NT2/D1 (cell line): ENCODE measurements around the gene LTBP1.

ENCODE experiments used
- DNase-seq: peaks from one replicate; pipeline ENCODE4 v3.0.0-alpha.2; 2011; ENCODE audit warnings: low read depth, low spot score
- H3K27me3 ChIP-seq: 2 replicates; pipeline ENCODE4 v1.6.0; 2011; ENCODE audit warnings: mild to moderate bottlenecking; ENCODE audit not compliant: insufficient read length, insufficient read depth
- H3K36me3 ChIP-seq: 2 replicates; pipeline ENCODE4 v1.6.1; 2011; ENCODE audit warnings: mild to moderate bottlenecking, low read length, mixed read lengths; ENCODE audit not compliant: insufficient read depth, insufficient read length
- H3K4me1 ChIP-seq: 2 replicates; pipeline ENCODE4 v1.5.1; 2011; ENCODE audit not compliant: insufficient read depth, insufficient read length
- H3K4me3 ChIP-seq: 2 replicates; pipeline ENCODE4 v1.5.1; 2011; ENCODE audit warnings: low read depth; ENCODE audit not compliant: insufficient read length
- H3K9ac ChIP-seq: 2 replicates; pipeline ENCODE4 v1.6.0; 2011; ENCODE audit warnings: low read depth; ENCODE audit not compliant: insufficient read length
- H3K9me3 ChIP-seq: 2 replicates; pipeline ENCODE4 v1.5.1; 2011; ENCODE audit warnings: mild to moderate bottlenecking, low read length; ENCODE audit not compliant: insufficient read depth
- SUZ12 ChIP-seq: IDR thresholded peaks from 2 replicates; pipeline ENCODE4 v1.6.1; 2011; ENCODE audit not compliant: insufficient read length, insufficient read depth; ENCODE audit errors: extremely low read depth
- YY1 ChIP-seq: IDR thresholded peaks from 2 replicates; pipeline ENCODE4 v1.6.1; 2011; ENCODE audit not compliant: insufficient read length, insufficient read depth
- ZNF274 ChIP-seq: IDR thresholded peaks from 2 replicates; pipeline ENCODE4 v1.6.1; 2011; ENCODE audit warnings: mild to moderate bottlenecking, low read depth, low read length

LTBP1 gene

DNA sequence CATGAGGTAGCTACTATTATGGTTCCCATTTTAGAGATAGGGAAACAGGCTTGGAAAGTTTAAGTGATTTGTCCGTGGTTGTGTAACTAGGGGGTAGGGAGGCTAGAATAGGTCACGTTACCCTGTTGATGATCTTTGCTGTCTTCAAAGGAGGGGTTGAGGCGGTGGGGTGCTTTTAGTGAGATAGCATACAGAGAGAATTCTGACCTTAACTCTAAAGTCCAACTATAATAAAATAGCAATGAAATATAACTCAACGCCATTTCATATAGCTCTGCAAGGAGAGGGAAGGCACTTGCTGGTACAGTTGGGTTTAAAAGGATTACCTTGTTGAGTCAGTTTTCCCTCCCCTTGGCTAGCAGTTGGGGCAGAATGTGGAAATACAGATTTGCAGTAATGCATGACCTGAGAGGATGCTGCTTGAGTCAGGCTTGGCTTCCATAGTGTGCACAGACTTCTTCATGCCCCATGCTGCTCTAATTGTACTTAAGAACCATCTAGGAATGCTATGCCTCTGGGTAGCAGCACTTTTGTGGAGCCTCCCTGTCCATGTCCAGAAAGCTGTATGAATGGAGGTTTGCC, 143.9 kb downstream of the LTBP1 start:
- DNase-seq = no peak
- Histone ChIP-seq H3K27me3 (no peaks in the 10 kb centered on the region), H3K4me1 (no peaks in the 10 kb centered on the region), H3K36me3 (no peaks in the 10 kb centered on the region), H3K9me3 (no peaks in the 10 kb centered on the region), H3K9ac (no peak overlapping the region), H3K4me3 (no peak overlapping the region)
- TF ChIP-seq SUZ12 (no peak), YY1 (no peak), ZNF274 (no peak)

DNA sequence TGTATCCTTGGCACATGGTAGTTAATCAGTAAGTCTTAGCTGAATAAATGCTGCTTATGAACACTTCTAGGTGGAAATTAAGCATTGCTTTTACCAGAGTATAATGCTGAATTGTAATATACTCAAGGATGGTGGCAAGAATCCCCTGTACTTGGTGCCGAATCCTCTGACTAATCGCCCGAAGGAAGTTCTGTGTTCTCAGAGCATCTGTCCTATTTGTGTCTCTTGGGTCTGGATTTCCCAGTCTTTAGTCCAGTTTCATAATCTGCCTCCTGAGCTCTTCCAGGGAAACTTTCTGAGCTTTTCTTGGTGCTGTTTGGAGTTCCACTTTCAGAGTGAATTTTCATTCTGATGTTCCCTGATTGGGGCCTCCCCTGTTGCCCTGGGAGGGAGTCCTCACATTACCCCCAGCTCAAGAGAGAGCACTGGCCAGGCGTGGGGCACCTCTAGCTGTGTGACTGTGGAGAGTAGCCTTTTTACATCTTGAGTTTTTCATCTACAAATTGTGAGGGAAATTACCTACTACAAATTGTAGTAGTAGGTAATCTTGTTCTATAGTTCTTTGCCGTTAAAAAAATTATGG, 144.9 kb downstream of the LTBP1 start:
- H3K9me3 ChIP-seq = no peaks in the 10 kb centered on the region
- no peak overlapping the region for H3K9ac ChIP-seq
- H3K4me1 ChIP-seq = no peaks in the 10 kb centered on the region
- no peak for DNase-seq
- H3K27me3 ChIP-seq = no peaks in the 10 kb centered on the region
- H3K4me3 ChIP-seq = no peak overlapping the region
- TF ChIP-seq ZNF274 (no peak), YY1 (no peak), SUZ12 (no peak)
- H3K36me3 ChIP-seq = no peaks in the 10 kb centered on the region

DNA sequence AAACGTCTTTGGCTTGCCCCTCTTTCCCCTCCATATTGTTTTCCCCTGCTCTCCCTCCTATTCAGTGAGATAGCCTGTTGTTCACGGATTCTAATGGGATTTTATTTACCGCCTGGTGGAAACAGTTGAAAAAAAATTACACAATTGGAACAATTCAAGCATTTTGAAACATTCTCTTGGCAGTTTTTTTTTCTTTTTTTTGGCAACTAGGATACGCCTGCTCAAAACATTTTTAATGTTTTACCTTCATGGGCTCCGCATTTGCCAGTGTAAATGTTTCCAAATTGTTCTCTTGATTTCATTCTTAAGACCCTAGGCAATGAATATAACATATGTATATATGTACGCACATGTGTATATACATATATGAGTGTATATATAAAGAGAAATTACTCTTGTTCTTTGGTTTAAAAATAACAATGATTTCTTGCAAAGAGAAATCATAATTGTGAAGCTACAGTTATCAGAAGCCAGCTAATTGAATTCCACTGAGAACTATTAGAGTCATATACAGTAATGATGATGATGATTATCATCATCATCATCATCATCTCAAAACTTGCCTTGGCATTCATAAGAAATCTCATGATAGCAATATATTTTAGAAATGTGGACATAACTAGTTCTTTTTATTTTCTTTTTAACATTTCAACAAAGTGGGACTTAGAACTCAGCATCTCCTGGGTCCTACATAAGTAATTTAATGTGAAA, 146.7 kb downstream of the LTBP1 start:
- TF ChIP-seq SUZ12 (no peak), ZNF274 (no peak), YY1 (no peak)
- H3K4me1 ChIP-seq = no peaks in the 10 kb centered on the region
- H3K4me3 ChIP-seq = no peak overlapping the region
- no peak for DNase-seq
- H3K9me3 ChIP-seq = no peaks in the 10 kb centered on the region
- no peak overlapping the region for H3K9ac ChIP-seq
- H3K36me3 ChIP-seq = no peaks in the 10 kb centered on the region
- H3K27me3 ChIP-seq = no peaks in the 10 kb centered on the region

DNA sequence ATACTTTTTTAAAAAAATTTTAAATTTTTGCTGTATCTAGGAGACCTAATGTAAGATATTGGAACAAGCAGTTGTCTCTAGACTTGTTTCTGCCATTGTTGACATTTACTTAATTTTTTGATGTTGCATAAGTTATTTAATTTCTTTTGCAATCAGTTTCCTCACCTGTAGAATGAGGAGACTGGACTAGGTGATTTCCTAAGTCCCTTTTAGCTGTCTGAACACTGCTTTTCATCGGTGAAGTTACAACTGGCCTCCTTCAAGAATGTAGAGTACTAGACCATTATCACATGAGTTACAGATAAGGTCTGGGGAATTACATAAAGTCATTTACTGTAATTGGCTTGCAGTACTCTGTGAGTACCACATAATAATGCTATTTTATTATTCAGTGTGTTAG, 147.6 kb downstream of the LTBP1 start:
- DNase-seq = no peak
- Histone ChIP-seq H3K4me3 (no peak overlapping the region), H3K9ac (no peak overlapping the region), H3K27me3 (no peaks in the 10 kb centered on the region), H3K9me3 (no peaks in the 10 kb centered on the region), H3K36me3 (no peaks in the 10 kb centered on the region), H3K4me1 (no peaks in the 10 kb centered on the region)
- no peak for TF ChIP-seq YY1
- no peak for TF ChIP-seq SUZ12

- Histone ChIP-seq H3K4me3 (no peak overlapping the region), H3K4me1 (no peaks in the 10 kb centered on the region), H3K27me3 (no peaks in the 10 kb centered on the region), H3K9ac (no peak overlapping the region), H3K36me3 (no peaks in the 10 kb centered on the region), H3K9me3 (no peaks in the 10 kb centered on the region)
- no peak for DNase-seq
- TF ChIP-seq SUZ12 (no peak), ZNF274 (no peak), YY1 (no peak)
Observed at GRCh38 chr2:33099989-33100388, 153.2 kb downstream of the LTBP1 start.

DNA sequence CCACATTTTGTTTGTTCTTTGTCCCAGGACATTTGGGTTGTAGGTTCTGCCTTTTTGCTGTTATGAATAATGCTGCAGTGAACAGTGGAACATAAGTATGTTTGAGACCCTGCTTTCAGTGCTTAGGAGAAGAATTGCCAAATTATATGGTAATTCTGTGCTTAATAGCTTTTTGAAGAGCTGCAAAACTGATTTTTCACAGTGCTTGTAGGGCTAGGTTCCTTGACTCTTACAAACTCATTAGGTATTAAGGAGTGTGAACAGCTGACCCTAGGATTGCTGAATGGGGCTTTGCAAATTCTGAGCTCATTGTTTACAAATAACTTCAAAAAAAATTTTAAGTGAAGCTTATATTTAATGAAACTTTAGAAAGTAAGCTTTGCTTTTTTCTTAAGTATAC, 154.2 kb downstream of the LTBP1 start:
- H3K4me1 ChIP-seq = no peaks in the 10 kb centered on the region
- H3K36me3 ChIP-seq = no peaks in the 10 kb centered on the region
- DNase-seq = no peak
- no peak for TF ChIP-seq YY1
- no peak for TF ChIP-seq SUZ12
- no peak for TF ChIP-seq ZNF274
- H3K4me3 ChIP-seq = no peak overlapping the region
- no peaks in the 10 kb centered on the region for H3K27me3 ChIP-seq
- H3K9me3 ChIP-seq = no peaks in the 10 kb centered on the region
- no peak overlapping the region for H3K9ac ChIP-seq

DNA sequence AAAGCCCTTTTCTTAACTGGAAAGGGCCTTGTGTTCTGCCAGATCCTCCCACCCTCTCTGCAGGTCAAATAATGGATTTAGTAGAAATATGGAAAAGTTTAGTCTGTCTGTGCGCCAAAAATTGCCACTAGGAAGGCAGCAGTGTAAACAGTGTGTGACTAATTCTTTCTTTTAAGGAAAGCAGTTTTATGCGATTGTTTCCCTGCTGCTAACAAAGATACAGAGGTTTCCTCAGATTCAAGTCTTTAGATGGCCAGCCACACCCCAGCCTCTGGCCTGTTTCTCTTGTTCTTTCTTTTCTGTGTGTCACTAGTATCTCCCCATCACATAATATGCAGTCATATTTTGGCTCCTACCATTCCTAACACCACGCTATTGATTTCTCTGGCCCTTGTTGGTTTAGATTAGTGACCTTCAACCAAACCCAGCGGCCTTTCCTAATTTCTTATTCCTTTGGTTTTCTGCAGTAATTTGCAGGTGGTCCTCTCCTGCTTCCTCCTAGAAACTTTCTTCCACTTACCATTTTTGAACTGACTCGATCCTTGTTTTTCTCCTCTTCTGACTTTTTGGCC, 157.4 kb downstream of the LTBP1 start:
- Histone ChIP-seq H3K9me3 (no peaks in the 10 kb centered on the region), H3K4me1 (no peaks in the 10 kb centered on the region), H3K27me3 (no peaks in the 10 kb centered on the region), H3K36me3 (no peaks in the 10 kb centered on the region), H3K9ac (no peak overlapping the region), H3K4me3 (no peak overlapping the region)
- TF ChIP-seq ZNF274 = no peak
- no peak for TF ChIP-seq YY1
- TF ChIP-seq SUZ12 = no peak
- DNase-seq = no peak
